HL-60 (cell line): ENCODE results near the gene C10orf71.

Experiments used
- POLR2AphosphoS5 ChIP-seq: IDR thresholded peaks from 2 replicates; pipeline ENCODE4 v1.6.1; 2012; ENCODE audit warnings: low read depth
- TF ChIP-seq, protein P1 (sequence below): IDR thresholded peaks from one replicate; pipeline ENCODE4 v1.5.1; 2011; ENCODE audit warnings: low read length, control low read depth, inconsistent platforms; ENCODE audit not compliant: insufficient read depth

DNA sequence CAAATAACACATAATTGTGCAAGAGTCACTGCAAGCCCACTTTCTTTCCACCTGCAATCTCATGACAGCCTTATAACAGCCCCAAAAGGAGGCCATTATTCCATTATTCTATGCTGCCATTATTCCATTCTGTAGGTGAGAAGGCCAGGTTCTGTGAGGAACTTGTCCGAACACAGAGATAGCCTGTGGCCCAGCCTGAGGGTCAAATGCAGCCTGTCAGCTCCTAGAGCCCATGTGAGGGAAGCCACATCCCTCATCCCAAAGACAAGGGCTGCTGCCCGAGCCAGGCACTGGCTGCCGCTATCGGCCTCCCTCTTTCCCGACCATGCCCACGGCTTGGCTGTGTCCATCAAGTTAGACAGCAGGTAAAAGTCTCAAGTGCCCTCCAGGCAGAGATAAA is 24.1 kb upstream of the C10orf71 start:
- TF ChIP-seq, protein P1, sequence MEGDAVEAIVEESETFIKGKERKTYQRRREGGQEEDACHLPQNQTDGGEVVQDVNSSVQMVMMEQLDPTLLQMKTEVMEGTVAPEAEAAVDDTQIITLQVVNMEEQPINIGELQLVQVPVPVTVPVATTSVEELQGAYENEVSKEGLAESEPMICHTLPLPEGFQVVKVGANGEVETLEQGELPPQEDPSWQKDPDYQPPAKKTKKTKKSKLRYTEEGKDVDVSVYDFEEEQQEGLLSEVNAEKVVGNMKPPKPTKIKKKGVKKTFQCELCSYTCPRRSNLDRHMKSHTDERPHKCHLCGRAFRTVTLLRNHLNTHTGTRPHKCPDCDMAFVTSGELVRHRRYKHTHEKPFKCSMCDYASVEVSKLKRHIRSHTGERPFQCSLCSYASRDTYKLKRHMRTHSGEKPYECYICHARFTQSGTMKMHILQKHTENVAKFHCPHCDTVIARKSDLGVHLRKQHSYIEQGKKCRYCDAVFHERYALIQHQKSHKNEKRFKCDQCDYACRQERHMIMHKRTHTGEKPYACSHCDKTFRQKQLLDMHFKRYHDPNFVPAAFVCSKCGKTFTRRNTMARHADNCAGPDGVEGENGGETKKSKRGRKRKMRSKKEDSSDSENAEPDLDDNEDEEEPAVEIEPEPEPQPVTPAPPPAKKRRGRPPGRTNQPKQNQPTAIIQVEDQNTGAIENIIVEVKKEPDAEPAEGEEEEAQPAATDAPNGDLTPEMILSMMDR: no peak
- no peak for TF ChIP-seq POLR2AphosphoS5
